GM19452 (cell line): ENCODE results near the gene PQBP1.
A peak's percentile ranks its signal among the peaks of the same experiment; 100 is the strongest.

Source experiments
- ATAC-seq: cut with Tn5 transposase; IDR thresholded peaks from one replicate; pipeline ENCODE4 v1.9.1; 2021; ENCODE audit not compliant: unreplicated experiment

The PQBP1 gene

GRCh38 chrX:48901069-48901468, 3.3 kb downstream of the PQBP1 start:
- ATAC-seq = no peak

GRCh38 chrX:48902135-48902534, 4.4 kb downstream of the PQBP1 start:
- no peak for ATAC-seq

GRCh38 chrX:48902776-48903175, 5.0 kb downstream of the PQBP1 start:
- no peak for ATAC-seq

- ATAC-seq = no peak
These were observed 5.6 kb downstream of the PQBP1 start for GRCh38 chrX:48903290-48903689.

GRCh38 chrX:48904180-48904579, 6.5 kb downstream of the PQBP1 start:
- no peak for ATAC-seq

GRCh38 chrX:48904626-48905025, 6.9 kb downstream of the PQBP1 start:
- no peak for ATAC-seq

GRCh38 chrX:48905090-48905790, 7.5 kb downstream of the PQBP1 start:
- ATAC-seq = no peak

- no peak for ATAC-seq
These were observed 10.9 kb downstream of the PQBP1 start for GRCh38 chrX:48908600-48908999.

- ATAC-seq = no peak
These were observed 12.1 kb downstream of the PQBP1 start for GRCh38 chrX:48909703-48910294.

GRCh38 chrX:48910926-48911411, 13.2 kb downstream of the PQBP1 start:
- ATAC-seq = no peak

- no peak for ATAC-seq
These were observed 13.9 kb downstream of the PQBP1 start, which contains the start of gene SLC35A2 for GRCh38 chrX:48911412-48912182. Gene SLC35A2 (minus strand): TSS chrX:48911646. CDS start chrX:48911636, 10 bp downstream.

GRCh38 chrX:48913605-48914366, 16.1 kb downstream of the PQBP1 start:
- no peak for ATAC-seq

GRCh38 chrX:48914593-48915493, 17.1 kb downstream of the PQBP1 start:
- no peak for ATAC-seq

GRCh38 chrX:48917139-48918001, 19.6 kb downstream of the PQBP1 start:
- peak; percentile 46 for ATAC-seq

- ATAC-seq = no peak
These were observed 20.5 kb downstream of the PQBP1 start for GRCh38 chrX:48918301-48918642.

GRCh38 chrX:48918643-48919340, 21.1 kb downstream of the PQBP1 start, which contains the start of gene PIM2:
Gene PIM2 (minus strand): TSS chrX:48919024. CDS start chrX:48918834, 190 bp downstream.
- peak; percentile 68 for ATAC-seq

- no peak for ATAC-seq
These were observed 21.7 kb downstream of the PQBP1 start for GRCh38 chrX:48919360-48919841.
